ENCODE measurements around the gene NRIP1.

- TF ChIP-seq, protein P1, sequence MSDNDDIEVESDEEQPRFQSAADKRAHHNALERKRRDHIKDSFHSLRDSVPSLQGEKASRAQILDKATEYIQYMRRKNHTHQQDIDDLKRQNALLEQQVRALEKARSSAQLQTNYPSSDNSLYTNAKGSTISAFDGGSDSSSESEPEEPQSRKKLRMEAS (IDR thresholded peaks at IDR 0.05; ENCODE audit: low read depth, low read length): no peak
- TF ChIP-seq, protein P2, sequence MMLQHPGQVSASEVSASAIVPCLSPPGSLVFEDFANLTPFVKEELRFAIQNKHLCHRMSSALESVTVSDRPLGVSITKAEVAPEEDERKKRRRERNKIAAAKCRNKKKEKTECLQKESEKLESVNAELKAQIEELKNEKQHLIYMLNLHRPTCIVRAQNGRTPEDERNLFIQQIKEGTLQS (IDR thresholded peaks at IDR 0.05; ENCODE audit: borderline replicate concordance, extremely low read depth, low read depth, low read length): no peak
- TF ChIP-seq SKIL (IDR thresholded peaks at IDR 0.05; ENCODE audit: low read depth, poor library complexity, severe bottlenecking) (no peak), CTCF (IDR thresholded peaks at IDR 0.05 in 2 of 3, conservative IDR thresholded peaks at IDR 0.05 in 1 of 3; ENCODE audit: control insufficient read depth in 2 of 3, extremely low read depth in 1 of 3, insufficient read depth in 1 of 3, low read depth in 3 of 3, low read length in 3 of 3) (no peak), TARDBP (IDR thresholded peaks at IDR 0.05; ENCODE audit: borderline replicate concordance) (no peak), POLR2A (IDR thresholded peaks at IDR 0.05; ENCODE audit: low read depth, low read length) (no peak), FOXM1 (IDR thresholded peaks at IDR 0.05; ENCODE audit: low read depth, low read length) (no peak), ZZZ3 (IDR thresholded peaks at IDR 0.05; ENCODE audit: control insufficient read depth, insufficient read length, low read depth) (no peak), POLR2AphosphoS2 (IDR thresholded peaks at IDR 0.05; ENCODE audit: low read depth, low read length) (no peak), SIX5 (IDR thresholded peaks at IDR 0.05; ENCODE audit: low read depth, low read length, severe bottlenecking) (no peak), EZH2 (IDR thresholded peaks at IDR 0.05; ENCODE audit: borderline replicate concordance, control insufficient read depth, low read depth, low read length) (no peak), ZNF217 (IDR thresholded peaks at IDR 0.05) (no peak)
- TF ChIP-seq, protein P3, sequence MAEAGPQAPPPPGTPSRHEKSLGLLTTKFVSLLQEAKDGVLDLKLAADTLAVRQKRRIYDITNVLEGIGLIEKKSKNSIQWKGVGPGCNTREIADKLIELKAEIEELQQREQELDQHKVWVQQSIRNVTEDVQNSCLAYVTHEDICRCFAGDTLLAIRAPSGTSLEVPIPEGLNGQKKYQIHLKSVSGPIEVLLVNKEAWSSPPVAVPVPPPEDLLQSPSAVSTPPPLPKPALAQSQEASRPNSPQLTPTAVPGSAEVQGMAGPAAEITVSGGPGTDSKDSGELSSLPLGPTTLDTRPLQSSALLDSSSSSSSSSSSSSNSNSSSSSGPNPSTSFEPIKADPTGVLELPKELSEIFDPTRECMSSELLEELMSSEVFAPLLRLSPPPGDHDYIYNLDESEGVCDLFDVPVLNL (IDR thresholded peaks at IDR 0.05; ENCODE audit: low read depth, low read length): no peak
Measured at GRCh38 chr21:15071009-15071408, 6.2 kb upstream of the NRIP1 start.

Measured in GM12878 (cell line).